Left lung (tissue), 10 donors: ENCODE data around the gene CEP192. TPM values are rescaled to one million over a fixed set of nuclear protein-coding genes. Genes with fewer than 3 reads are reported as not detected.

Source experiments
- ATAC-seq: fragments of 200-7000 bp; cut with Tn5 transposase; one replicate; pipeline ENCODE4 v1.9.1; 2020; ENCODE audit warnings: moderate library complexity
- DNase-seq, 4 donors: peaks; one replicate each; pipeline ENCODE4 v3.0.0-alpha.2; 2013 to 2020
- H3K27ac ChIP-seq, 2 donors: fragments of 200-600 bp; sonication (generic) in 1 of 2; one replicate each; pipeline versions ENCODE4 v1.5.0 to v1.8.0; 2020 to 2021
- H3K27me3 ChIP-seq, 2 donors: fragments of 200-600 bp; sonication (generic) in 1 of 2; one replicate each; pipeline versions ENCODE4 v1.5.0 to v1.8.0; 2020 to 2021
- H3K36me3 ChIP-seq, 2 donors: fragments of 200-600 bp; sonication (generic) in 1 of 2; one replicate each; pipeline versions ENCODE4 v1.5.0 to v1.8.0; 2020 to 2021
- H3K4me1 ChIP-seq, 2 donors: fragments of 200-600 bp; one replicate each; pipeline ENCODE4 v1.8.0; 2021
- H3K4me3 ChIP-seq, 2 donors: fragments of 200-600 bp; sonication (generic) in 1 of 2; one replicate each; pipeline versions ENCODE4 v1.5.0 to v1.8.0; 2020 to 2021; ENCODE audit warnings: mild to moderate bottlenecking in 1 of 2
- H3K9me3 ChIP-seq, 2 donors: fragments of 200-600 bp; sonication (generic) in 1 of 2; one replicate each; pipeline versions ENCODE4 v1.5.0 to v1.8.0; 2020 to 2021
- intact Hi-C, 2 donors: fragments of 100-400 bp; cut with DNase I; formaldehyde crosslinking; loops; one replicate each; pipeline versions ENCODE4 v1.11.2 to v1.14.2; 2022
- polyA plus RNA-seq, 6 donors: library from polyadenylated mRNA; unstranded; fragments of 120-200 nt; gene quantifications; one replicate each; pipeline ENCODE4 v1.2.1, GENCODE V29; 2013; ENCODE audit not compliant: insufficient read length in 6 of 6
- total RNA-seq, 2 donors: library from RNA; stranded (reverse); fragmentation: NEBNext Ultra II Directional; extraction: Animal tissue kit (Norgen Biotek cat#: 25700); gene quantifications; one replicate each; pipeline ENCODE4 v1.2.1, GENCODE V29; 2021
- TF ChIP-seq, protein P1 (sequence below), 2 donors: fragments of 200-600 bp; sonication (generic) in 1 of 2; IDR thresholded peaks; one replicate each; pipeline versions ENCODE4 v1.5.0 to v1.8.0; 2021; ENCODE audit warnings: antibody characterized with exemption in 2 of 2
- donor health status: DM: no; HTN: yes; CAD: no.
- donor health status: DM: no; HTN: no; CAD: no.

CEP192 gene
- total and polyA plus RNA-seq, 8 donors: 22.0 to 57.5 (median 45.7) TPM

DNA sequence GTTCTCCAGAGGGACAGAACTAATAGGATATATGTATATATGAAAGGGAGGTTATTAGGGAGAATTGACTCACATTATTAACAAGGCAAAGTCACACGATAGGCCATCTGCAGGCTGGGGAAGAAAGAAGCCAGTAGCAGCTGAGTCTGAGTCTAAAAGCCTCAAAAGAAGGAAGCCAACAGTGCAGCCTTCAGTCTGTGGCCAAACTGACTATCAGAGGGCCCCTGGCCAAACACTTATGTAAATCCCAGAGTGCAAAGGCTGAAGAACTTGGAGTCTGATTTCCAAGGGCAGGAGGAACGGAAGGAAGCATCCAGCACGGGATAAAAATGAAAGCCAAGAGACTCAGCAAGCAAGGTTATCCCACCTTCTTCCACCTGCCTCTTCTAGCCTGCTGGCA, 119.4 kb downstream of the CEP192 start:
- intact Hi-C loops: no loop called here
- Histone ChIP-seq H3K9me3 (no peaks in the 10 kb centered on the region), H3K36me3 (peaks cover 0 to 68% of the 10 kb centered on the region in 2 donors), H3K4me1 (no peaks in the 10 kb centered on the region), H3K27me3 (no peaks in the 10 kb centered on the region), H3K27ac (no peak overlapping the region), H3K4me3 (no peak overlapping the region)
- ATAC-seq (no peak), DNase-seq (no peak)
- TF ChIP-seq, protein P1, sequence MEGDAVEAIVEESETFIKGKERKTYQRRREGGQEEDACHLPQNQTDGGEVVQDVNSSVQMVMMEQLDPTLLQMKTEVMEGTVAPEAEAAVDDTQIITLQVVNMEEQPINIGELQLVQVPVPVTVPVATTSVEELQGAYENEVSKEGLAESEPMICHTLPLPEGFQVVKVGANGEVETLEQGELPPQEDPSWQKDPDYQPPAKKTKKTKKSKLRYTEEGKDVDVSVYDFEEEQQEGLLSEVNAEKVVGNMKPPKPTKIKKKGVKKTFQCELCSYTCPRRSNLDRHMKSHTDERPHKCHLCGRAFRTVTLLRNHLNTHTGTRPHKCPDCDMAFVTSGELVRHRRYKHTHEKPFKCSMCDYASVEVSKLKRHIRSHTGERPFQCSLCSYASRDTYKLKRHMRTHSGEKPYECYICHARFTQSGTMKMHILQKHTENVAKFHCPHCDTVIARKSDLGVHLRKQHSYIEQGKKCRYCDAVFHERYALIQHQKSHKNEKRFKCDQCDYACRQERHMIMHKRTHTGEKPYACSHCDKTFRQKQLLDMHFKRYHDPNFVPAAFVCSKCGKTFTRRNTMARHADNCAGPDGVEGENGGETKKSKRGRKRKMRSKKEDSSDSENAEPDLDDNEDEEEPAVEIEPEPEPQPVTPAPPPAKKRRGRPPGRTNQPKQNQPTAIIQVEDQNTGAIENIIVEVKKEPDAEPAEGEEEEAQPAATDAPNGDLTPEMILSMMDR (IDR thresholded peaks at IDR 0.05): no peak

DNA sequence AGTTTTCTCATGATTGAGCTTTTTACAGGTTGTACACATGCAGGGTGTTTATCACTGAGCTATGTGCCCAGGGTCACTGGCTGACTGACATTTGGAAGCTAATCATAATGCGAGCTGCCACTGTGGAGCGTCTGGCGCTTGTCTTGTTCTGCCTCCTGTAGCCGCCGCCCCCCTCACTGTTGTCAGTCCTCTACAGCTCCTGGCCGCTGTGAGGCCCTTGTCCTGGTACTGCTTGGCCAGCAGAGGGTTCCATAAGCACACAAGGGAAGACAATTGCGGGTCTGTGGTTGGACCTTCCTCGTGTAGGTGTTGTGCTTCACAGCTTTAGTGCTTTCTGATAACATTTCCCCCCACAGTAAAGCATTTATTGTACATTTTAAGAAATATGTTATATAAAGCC, 121.8 kb downstream of the CEP192 start:
- Histone ChIP-seq H3K9me3 (no peaks in the 10 kb centered on the region), H3K4me3 (no peak overlapping the region), H3K4me1 (no peaks in the 10 kb centered on the region), H3K27me3 (no peaks in the 10 kb centered on the region), H3K36me3 (peaks cover 0 to 70% of the 10 kb centered on the region in 2 donors), H3K27ac (no peak overlapping the region)
- TF ChIP-seq, protein P1 (IDR thresholded peaks at IDR 0.05): no peak
- peak; percentile 62 for ATAC-seq
- intact Hi-C loops: no loop called here
- peak in 1 of 4 donors; percentile 43 for DNase-seq

DNA sequence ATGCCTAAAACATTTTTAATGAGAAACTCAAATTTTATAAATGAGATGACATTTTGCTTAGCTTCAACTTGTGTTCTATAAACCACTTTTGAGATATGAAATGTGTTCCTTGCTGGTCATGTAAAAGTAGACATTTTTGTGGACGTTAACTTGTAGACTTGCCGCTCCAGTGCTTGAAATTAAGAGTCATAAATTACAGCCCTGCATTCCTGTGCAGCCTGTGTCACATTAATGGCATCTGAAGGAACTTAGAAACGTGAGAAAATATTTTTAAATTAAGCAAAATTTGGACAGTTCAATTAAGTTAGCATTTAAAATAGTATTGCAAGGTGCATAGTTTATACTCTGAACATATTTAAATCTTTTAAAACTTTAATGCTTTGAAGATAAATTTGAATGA, 129.1 kb downstream of the CEP192 start:
- Histone ChIP-seq H3K27me3 (no peaks in the 10 kb centered on the region), H3K4me3 (no peak overlapping the region), H3K4me1 (no peaks in the 10 kb centered on the region), H3K36me3 (peaks cover 0 to 68% of the 10 kb centered on the region in 2 donors), H3K27ac (no peak overlapping the region), H3K9me3 (no peaks in the 10 kb centered on the region)
- DNase-seq (no peak), ATAC-seq (no peak)
- TF ChIP-seq, protein P1 (IDR thresholded peaks at IDR 0.05): no peak
- intact Hi-C loops: no loop called here

DNA sequence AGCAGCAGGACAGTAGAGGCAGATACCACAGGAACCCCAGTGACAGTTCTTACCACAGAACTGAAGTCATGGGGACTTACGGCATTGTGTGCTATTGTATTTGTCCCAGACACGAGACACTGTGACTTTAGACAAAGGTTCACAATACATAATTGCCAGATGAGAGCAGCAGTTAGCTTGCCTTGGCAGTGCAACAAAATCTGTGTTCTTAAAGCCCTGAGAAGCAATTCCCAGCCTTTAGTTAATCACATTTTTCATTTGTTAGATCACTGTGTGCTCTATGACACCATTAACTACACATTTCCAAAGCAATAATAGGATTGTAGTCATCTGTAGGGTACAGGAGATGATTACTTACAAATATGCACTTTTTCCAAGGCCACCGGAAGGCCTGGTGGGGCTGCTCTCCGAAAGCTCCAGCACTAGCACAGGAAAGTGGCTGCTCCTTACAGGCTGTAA, 129.8 kb downstream of the CEP192 start:
- Histone ChIP-seq H3K36me3 (peaks cover 0 to 63% of the 10 kb centered on the region in 2 donors), H3K9me3 (no peaks in the 10 kb centered on the region), H3K27me3 (no peaks in the 10 kb centered on the region), H3K4me3 (no peak overlapping the region), H3K27ac (no peak overlapping the region), H3K4me1 (no peaks in the 10 kb centered on the region)
- TF ChIP-seq, protein P1 (IDR thresholded peaks at IDR 0.05): no peak
- DNase-seq: no peak
- intact Hi-C loops: no loop called here
- no peak for ATAC-seq

- H3K4me3 ChIP-seq: no peak overlapping the region
- H3K27ac ChIP-seq: no peak overlapping the region
- TF ChIP-seq, protein P1 (IDR thresholded peaks at IDR 0.05): no peak
- H3K4me1 ChIP-seq: no peaks in the 10 kb centered on the region
- H3K9me3 ChIP-seq: no peaks in the 10 kb centered on the region
- ATAC-seq: no peak
- intact Hi-C loops: no loop called here
- no peaks in the 10 kb centered on the region for H3K27me3 ChIP-seq
- DNase-seq: no peak
- H3K36me3 ChIP-seq: peaks cover 0 to 43% of the 10 kb centered on the region in 2 donors
These were observed 133.2 kb downstream of the CEP192 start for GRCh38 chr18:13124411-13124810.
